GM23338 (cell line): ENCODE measurements around the gene FBXW8. TPM values are rescaled to one million over a fixed set of nuclear protein-coding genes. Genes with fewer than 3 reads are reported as not detected.

Experiments used
- CREB1 ChIP-seq: fragments of 250-450 bp; sonication (Bioruptor Pico); IDR thresholded peaks from 2 replicates; pipeline ENCODE4 v1.5.0; 2020; ENCODE audit warnings: low read depth, mild to moderate bottlenecking, moderate library complexity
- EZH2phosphoT487 ChIP-seq: fragments of 200-600 bp; sonication (generic); IDR thresholded peaks from one replicate; pipeline ENCODE4 v1.8.1; 2018; ENCODE audit warnings: antibody characterized with exemption; ENCODE audit not compliant: unreplicated experiment
- JUNB ChIP-seq: IDR thresholded peaks from one replicate; pipeline ENCODE4 v1.6.1; 2016; ENCODE audit warnings: antibody characterized with exemption; ENCODE audit not compliant: unreplicated experiment
- NANOG ChIP-seq: IDR thresholded peaks from 2 replicates; pipeline ENCODE4 v1.6.1; 2016; ENCODE audit warnings: antibody characterized with exemption, borderline replicate concordance
- REST ChIP-seq: IDR thresholded peaks from one replicate; pipeline ENCODE4 v1.6.1; 2018; ENCODE audit warnings: antibody characterized with exemption; ENCODE audit not compliant: unreplicated experiment
- polyA plus RNA-seq: library from polyadenylated mRNA; unstranded; fragments of >200 nt; fragmentation: Nextera tagmentation; extraction: Ambion mirVana; gene quantifications from 2 replicates; pipeline ENCODE4 v1.2.1, GENCODE V29; 2016
- total RNA-seq: library from RNA; depleted of rRNA; stranded (reverse); fragments of >200 nt; shearing (Covaris generic); gene quantifications from 2 replicates; pipeline ENCODE4 v1.2.3, GENCODE V29; 2014
- TF ChIP-seq, protein P1 (sequence below): fragments of 250-450 bp; sonication (Bioruptor Pico); IDR thresholded peaks from 2 replicates; pipeline ENCODE4 v1.5.0; 2020; ENCODE audit warnings: mild to moderate bottlenecking, moderate library complexity

FBXW8 gene
- total and polyA plus RNA-seq, 2 experiments from 2014 or later = 4.6 to 13.9 TPM

- TF ChIP-seq, protein P1, sequence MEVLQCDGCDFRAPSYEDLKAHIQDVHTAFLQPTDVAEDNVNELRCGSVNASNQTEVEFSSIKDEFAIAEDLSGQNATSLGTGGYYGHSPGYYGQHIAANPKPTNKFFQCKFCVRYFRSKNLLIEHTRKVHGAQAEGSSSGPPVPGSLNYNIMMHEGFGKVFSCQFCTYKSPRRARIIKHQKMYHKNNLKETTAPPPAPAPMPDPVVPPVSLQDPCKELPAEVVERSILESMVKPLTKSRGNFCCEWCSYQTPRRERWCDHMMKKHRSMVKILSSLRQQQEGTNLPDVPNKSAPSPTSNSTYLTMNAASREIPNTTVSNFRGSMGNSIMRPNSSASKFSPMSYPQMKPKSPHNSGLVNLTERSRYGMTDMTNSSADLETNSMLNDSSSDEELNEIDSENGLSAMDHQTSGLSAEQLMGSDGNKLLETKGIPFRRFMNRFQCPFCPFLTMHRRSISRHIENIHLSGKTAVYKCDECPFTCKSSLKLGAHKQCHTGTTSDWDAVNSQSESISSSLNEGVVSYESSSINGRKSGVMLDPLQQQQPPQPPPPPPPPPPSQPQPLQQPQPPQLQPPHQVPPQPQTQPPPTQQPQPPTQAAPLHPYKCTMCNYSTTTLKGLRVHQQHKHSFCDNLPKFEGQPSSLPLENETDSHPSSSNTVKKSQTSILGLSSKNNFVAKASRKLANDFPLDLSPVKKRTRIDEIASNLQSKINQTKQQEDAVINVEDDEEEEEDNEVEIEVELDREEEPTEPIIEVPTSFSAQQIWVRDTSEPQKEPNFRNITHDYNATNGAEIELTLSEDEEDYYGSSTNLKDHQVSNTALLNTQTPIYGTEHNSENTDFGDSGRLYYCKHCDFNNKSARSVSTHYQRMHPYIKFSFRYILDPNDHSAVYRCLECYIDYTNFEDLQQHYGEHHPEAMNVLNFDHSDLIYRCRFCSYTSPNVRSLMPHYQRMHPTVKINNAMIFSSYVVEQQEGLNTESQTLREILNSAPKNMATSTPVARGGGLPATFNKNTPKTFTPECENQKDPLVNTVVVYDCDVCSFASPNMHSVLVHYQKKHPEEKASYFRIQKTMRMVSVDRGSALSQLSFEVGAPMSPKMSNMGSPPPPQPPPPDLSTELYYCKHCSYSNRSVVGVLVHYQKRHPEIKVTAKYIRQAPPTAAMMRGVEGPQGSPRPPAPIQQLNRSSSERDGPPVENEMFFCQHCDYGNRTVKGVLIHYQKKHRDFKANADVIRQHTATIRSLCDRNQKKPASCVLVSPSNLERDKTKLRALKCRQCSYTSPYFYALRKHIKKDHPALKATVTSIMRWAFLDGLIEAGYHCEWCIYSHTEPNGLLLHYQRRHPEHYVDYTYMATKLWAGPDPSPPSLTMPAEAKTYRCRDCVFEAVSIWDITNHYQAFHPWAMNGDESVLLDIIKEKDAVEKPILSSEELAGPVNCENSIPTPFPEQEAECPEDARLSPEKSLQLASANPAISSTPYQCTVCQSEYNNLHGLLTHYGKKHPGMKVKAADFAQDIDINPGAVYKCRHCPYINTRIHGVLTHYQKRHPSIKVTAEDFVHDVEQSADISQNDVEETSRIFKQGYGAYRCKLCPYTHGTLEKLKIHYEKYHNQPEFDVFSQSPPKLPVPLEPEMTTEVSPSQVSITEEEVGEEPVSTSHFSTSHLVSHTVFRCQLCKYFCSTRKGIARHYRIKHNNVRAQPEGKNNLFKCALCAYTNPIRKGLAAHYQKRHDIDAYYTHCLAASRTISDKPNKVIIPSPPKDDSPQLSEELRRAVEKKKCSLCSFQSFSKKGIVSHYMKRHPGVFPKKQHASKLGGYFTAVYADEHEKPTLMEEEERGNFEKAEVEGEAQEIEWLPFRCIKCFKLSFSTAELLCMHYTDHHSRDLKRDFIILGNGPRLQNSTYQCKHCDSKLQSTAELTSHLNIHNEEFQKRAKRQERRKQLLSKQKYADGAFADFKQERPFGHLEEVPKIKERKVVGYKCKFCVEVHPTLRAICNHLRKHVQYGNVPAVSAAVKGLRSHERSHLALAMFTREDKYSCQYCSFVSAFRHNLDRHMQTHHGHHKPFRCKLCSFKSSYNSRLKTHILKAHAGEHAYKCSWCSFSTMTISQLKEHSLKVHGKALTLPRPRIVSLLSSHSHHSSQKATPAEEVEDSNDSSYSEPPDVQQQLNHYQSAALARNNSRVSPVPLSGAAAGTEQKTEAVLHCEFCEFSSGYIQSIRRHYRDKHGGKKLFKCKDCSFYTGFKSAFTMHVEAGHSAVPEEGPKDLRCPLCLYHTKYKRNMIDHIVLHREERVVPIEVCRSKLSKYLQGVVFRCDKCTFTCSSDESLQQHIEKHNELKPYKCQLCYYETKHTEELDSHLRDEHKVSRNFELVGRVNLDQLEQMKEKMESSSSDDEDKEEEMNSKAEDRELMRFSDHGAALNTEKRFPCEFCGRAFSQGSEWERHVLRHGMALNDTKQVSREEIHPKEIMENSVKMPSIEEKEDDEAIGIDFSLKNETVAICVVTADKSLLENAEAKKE = no peak
- TF ChIP-seq EZH2phosphoT487 (no peak), REST (no peak), NANOG (no peak), CREB1 (CRISPR knock-in tag) (no peak), JUNB (no peak)
Observed at GRCh38 chr12:116978791-116979508, 68.2 kb downstream of the FBXW8 start (continued).
